ENCODE data around the gene PTPRJ.

- no peak for TF ChIP-seq EZH2 (IDR thresholded peaks at IDR 0.05; ENCODE audit: borderline replicate concordance, low read depth, low read length, poor library complexity, severe bottlenecking)
- TF ChIP-seq, protein P1, sequence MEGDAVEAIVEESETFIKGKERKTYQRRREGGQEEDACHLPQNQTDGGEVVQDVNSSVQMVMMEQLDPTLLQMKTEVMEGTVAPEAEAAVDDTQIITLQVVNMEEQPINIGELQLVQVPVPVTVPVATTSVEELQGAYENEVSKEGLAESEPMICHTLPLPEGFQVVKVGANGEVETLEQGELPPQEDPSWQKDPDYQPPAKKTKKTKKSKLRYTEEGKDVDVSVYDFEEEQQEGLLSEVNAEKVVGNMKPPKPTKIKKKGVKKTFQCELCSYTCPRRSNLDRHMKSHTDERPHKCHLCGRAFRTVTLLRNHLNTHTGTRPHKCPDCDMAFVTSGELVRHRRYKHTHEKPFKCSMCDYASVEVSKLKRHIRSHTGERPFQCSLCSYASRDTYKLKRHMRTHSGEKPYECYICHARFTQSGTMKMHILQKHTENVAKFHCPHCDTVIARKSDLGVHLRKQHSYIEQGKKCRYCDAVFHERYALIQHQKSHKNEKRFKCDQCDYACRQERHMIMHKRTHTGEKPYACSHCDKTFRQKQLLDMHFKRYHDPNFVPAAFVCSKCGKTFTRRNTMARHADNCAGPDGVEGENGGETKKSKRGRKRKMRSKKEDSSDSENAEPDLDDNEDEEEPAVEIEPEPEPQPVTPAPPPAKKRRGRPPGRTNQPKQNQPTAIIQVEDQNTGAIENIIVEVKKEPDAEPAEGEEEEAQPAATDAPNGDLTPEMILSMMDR (conservative IDR thresholded peaks at IDR 0.05; ENCODE audit: low read depth, low read length): no peak
Measured at GRCh38 chr11:47946682-47947559, 33.4 kb upstream of the PTPRJ start.

Measured in A673 (cell line).